ENCODE measurements around the gene MRPL21.
A peak's percentile ranks its signal among the peaks of the same experiment; 100 is the strongest.

Gene MRPL21

DNA sequence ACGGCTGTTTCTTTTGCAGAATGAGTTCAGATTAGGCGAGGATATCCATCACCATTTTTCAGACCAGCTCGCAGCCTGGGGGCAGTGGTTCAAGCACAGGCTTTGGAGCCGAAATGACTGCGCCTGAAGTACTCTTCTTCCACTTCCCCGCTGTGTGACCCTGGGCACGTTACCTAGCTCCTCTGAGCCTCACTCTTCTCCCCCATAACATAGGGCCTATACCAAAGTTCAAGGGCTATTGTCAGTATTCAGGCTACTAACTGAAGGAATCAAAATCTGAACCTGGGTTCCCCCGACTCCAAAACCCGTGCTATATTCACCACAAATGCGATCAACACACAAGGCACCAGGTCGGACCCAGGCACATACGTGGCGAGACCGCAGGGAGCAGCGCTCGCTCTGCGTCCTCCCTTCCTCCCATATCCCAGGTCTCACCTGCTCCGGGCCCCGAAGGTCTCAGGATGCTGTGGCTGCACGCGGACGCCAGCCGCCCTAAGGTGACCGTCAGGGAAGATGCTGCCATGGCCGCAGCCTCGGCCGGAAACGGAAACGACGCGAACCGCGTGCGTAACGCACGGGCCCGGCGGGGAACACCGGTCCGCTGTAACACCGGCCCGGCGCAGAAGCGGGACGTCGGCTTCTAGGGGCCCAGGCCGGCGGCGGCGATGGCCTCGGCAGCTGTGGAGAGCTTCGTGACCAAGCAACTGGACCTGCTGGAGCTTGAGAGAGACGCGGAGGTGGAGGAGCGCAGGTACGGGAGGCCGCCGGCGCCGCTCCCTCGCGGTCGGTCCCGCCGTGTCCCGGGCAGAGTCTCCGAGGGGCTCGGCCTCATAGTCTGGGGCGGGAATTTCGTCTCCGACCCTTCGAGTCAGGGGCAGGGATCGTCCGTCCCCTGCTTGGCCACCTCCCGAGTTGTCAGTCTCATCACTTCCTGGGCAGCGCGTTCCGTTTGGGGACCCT lies at the start of gene MRPL21, which contains the start of gene IGHMBP2:
TSS of gene MRPL21 (minus strand) at position 545 of the 960 bp plus-strand sequence. CDS start at position 523, 22 bp downstream.
TSS of gene IGHMBP2 (plus strand) at position 604 of the 960 bp plus-strand sequence. CDS start at position 666, 62 bp downstream.
- peak; percentile 52 to 55 for DNase-seq (ENCODE audit: low read depth in 2 of 2)

DNA sequence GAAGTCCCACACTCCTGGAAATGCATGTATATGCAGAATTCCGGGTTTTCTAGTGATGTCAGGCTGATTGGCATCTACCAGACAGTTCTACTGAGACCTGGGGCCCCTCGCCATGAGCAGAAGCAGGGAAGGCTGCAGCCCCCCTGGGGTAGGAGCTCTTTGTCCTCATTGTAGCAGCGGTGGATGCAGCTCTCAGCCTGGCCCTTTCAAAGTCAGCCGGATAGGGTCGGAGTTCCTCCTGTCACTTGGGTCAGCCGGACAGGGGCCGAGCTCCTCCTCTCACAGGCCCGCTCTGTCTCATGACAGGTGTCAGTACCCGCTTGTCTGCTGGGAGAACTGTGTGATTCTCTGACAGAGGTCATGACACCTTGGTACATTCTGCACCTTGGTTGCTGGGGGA lies 47.1 kb upstream of the MRPL21 start:
- DNase-seq (ENCODE audit: low read depth in 2 of 2), result no peak

DNA sequence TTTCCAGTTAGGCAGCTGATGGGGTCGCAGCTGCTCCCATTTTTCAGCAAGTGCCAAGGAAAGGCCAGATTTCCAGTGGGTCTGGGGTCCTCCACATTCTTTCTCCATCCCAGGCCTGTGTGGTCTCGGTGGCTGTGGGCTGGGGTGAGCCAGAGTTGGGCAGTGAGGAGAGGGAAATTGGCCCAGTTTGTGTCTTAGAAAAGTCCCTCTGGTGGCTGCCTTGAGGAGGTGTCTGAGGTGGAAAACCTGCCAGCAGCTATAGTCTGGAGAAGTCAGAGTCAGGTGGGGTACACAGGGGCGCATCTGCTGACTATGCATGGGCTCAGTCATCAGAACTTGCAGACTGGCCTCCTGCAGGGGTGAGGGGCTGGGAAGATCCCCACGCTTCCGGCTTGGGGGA lies 46.6 kb upstream of the MRPL21 start:
- DNase-seq (ENCODE audit: low read depth in 2 of 2), result no peak

DNA sequence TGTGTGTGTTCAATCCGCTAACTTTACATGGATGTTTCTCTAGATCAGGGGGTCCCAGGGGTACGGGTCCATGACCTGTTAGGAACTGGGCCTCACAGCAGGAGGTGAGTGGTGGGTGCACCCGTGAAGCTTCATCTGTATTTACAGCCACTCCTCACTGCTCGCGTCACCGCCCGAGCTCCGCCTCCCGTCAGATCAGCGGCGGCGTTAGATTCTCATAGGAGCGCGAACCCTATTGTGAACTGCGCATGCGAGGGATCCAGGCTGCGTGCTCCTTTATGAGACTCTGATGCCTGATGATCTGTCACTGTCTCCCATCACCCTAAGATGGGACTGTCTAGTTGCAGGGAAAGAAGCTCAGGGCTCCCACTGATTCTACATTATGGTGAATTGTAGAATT lies 45.3 kb upstream of the MRPL21 start:
- no peak for DNase-seq (ENCODE audit: low read depth in 2 of 2)

DNA sequence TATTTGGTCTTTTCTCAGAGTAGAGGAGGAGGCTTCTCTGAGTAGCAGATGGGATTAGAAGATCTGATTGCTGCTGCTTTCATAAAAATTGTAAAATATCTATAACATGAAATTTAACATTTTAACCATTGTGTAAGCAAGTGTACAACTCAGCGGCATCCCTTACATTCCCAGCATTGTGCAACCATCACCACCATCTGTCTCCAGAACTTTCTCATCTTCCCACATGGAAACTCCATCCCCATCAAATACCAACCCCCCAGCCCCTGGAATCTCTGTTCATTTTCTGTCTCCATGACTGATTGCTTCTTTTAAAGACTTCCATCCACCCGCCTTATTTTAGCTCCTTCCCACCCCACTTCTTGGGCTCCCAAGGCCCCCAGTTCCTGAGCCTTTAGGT lies 44.9 kb upstream of the MRPL21 start:
- peak; percentile 38 to 40 for DNase-seq (ENCODE audit: low read depth in 2 of 2)

DNA sequence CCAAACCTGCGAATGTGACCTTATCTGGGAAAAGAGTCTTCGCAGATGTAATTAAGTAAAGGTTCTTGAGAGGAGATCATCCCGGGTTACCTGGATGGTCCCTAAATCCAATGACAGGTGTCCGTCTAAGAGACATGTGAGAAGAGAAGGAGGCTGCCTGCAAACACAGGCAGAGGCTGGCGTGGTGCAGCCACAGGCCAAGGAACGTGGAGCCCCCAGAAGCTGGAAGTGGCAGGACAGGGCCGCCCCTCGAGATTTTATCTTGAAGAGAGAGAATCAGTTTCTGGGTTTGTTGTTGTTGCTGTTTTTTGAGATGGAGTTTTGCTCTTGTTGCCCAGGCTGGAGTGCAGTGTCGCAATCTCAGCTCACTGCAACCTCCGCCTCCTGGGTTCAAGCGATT lies 43.5 kb upstream of the MRPL21 start:
- DNase-seq (ENCODE audit: low read depth in 2 of 2), result no peak

DNA sequence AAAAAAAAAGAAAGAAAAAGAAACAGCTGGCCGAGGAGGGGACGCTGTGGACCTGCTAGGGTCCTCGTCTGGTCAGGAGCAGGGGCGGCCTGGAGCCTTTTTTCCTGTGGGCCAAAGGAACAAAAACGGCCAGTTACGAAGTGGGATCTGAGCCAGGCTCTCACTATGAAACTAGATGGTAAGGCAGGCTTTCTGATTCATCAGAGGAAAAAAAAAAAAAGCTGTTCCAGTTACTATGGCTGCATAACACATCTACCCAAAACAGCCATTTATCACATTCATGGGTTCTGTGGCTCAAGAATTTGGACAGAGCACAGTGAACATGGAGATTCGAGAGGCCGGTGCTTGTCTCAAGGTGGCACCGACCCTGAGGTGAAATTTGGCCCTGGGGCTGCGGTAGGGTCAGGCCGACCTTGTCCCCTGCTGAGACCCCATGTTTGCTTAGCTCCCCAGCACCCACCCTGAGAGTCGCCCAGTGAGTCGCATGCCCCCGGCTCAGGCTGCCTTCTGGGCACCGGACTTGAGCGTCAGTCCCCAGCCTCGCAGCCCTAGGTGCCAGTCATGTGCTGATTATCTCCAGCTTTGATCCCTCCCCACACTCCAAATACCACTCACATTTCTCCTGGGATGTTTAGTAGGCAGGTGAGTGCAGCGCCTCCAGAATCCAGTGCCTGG lies 42.9 kb upstream of the MRPL21 start:
- peak; percentile 34 to 46 for DNase-seq (ENCODE audit: low read depth in 2 of 2)

DNA sequence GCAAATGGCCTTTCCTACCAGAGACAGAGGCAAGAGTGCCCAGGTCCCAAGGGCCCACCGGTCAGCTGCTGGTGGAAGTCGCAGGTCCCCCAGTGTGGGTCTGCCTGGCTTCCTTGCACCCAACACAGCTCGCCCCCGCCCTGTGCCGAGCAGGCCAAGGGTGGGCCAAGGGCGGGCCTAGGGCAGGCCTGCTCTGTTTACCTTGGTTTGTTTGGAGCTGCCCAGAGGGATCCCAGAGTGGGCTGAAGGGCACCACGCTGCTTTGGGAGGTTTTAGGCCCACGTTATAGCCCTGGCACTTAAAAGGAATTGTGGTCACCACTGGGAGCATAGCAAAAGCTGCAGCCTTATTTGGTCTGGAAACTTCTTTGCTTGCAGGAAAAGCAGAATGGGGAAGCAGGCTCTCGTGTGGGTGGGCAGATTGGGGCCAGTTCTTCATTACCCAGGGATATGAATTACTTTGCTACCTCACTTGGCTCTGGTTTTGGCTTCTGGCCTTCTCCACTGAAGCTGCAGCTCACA lies 39.2 kb upstream of the MRPL21 start:
- no peak for DNase-seq (ENCODE audit: low read depth in 2 of 2)

DNA sequence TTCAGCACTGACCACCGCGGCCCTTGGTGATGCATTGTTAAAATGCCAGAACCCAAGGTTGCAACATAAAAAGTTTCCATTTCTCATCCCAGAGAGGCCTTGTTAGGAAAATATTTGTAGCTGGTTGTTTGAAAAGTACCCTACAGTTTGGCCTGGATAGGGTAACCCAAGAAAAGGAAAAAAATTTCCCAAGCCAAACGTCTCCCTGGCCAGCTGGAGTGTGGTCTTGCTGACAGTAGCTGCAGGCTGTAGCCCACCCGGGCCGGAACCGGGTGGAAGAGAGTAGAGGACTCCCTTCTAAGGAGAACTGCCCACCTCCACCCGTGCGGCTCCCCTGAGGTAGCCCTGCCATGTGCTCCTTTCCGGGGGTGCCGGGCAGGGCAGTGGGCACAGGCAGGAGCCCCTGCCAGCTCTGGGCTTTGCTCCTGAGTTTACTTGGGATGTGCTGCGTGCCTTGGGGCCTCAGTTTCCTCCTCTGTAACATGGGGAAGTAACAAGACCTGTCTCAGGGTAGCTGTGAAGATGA lies 38.5 kb upstream of the MRPL21 start:
- no peak for DNase-seq (ENCODE audit: low read depth in 2 of 2)

DNA sequence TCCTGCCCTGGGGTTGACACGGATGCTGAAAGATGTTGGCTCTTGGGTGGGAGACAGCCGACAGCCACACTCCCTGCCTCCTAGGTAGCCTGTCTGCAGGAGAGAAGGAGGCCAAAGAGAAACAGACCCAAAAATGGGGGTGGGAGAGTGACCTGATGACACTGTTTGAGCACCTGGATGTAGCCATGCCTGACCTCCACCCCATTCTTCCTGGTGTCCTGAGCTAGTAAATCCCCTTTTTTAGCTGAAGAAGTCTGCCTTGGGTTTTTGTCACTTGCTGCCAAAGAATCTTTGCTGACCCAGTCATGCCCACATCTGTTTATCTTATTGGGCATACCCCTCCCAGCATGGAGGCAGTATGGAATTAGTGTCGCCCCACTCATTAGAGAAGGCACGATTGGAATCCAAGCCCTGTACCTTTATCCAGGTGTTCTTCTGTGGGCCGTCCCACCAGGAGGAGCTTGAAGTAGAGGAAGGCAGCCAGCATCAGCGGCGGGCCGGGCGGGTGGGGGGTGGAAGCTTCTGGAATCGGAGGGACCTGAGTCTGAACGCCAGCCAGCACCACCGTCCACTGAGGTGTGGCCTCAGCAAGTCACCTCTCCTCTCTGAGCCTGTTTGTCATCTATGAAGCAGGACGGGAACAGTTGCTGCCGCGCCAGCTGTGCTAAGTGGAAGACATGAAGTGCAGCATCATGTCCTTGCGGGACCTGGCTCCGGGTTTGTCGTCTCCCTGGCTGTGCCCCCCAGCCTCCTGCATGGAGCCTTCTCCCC lies 37.9 kb upstream of the MRPL21 start:
- no peak for DNase-seq (ENCODE audit: low read depth in 2 of 2)

DNA sequence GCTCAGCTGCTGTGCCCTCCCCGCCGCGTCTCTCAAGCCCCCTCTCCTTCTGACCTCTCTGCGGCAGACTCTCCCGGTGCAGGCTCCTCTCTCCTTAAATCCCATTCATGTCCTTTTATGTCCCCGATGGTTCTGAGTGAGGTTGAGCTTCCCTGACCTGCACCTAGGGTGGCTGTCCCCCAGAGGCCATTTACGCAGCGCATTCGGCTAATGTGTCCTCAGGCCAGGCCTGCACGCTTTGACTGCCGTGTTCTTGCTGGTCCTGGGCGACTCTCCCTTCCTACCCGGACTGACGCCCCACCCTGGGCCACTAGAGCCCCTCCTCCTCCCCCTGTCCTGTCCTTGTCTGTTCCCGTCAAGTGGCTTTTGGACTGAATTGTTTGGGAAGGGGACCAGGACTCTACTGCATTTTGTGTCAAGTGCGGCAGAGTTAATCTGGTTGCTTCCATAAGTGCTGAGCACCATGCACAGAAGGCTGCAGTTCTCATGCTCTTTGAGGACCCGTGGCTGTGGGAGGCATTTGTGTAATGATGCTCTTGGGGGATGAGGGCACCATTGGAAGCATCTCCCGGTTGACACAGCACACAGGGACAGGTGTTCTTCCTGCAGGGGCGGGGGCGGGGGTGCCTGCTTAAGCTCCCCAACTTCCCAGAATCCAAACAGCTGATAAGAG lies 37.2 kb upstream of the MRPL21 start:
- no peak for DNase-seq (ENCODE audit: low read depth in 2 of 2)

DNA sequence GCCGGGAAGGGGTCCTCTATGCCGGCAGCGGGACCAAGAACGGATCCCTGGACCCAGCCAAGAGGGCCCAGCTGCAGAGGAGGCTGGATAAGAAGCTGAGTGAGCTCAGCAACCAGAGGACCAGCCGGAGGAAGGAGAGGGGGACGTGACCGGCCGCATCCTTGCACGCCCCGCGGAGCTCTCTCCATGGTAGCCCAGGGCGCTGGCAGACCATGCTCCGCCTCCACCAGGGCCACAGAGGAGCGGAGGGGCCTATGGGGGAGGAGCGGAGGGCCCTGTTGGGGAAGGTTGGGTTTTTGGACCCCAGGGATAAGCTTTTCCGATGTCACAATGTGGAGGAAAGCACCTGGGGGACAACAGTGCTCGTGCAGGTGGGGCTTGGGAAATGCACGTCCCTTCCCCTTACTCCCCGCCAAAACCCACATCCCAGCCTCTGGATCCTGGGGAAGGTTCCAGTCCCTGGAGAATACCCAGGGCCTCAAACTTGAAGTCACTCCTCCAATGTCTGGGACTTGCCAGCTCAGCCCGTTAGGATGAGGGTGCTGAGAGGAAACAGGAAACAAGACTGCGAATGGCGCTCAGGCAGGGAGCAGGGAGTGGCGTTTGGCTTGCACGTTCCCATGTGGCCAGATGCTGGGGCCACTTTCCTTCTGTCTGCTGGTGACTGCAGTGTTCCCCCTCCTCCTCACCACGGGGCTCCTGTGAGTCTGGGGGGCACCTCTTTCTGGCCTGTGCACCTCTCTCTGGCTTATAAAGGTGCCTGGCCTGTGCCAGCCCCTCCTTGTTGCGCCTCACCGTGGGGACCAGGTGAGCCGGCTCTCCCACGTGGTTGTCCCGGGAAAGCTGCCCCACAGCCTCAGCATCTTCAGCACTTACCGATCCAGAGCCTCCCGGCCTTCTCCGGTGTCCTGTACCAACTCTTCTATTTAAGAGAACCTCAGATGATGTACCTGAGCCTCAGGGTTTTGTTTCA lies 36.2 kb upstream of the MRPL21 start:
- no peak for DNase-seq (ENCODE audit: low read depth in 2 of 2)

DNA sequence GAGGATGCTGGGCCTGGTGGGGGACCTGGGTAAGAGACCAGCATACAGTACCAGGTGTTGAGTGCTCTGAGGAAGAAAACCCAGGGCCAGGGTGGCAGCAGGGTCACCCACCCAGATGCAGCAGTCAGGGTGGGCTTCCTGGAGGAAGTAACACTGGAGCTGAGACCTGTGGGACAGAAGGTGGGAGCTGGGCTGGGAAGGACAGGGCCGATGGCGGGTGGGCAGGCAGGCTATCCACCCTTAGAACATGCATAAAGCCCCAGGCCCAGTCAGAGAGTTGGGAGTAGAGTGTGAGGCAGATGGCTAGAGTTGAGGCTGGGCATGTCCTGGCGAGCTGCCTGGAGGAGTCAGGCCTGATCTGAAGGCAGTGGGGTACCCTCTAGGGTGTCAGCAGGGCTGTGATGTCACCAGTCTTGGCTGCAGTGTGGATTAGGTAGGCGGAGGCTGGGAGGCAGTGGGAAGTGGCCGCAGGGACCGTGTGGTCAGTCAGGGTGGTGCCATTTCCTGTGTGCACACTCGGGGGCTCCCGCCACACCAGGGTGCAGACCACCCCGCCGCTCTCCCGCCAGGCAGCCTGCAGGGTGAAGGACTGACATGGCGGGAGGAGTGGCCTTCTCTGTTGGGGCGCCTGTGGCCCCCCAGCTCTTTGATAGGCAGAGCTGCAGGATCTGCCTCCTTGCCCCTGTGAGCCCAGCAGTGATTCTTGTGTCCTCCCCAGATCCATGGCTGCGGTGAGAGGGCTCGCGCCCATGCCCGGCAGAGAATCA lies 35.4 kb upstream of the MRPL21 start:
- no peak for DNase-seq (ENCODE audit: low read depth in 2 of 2)

DNA sequence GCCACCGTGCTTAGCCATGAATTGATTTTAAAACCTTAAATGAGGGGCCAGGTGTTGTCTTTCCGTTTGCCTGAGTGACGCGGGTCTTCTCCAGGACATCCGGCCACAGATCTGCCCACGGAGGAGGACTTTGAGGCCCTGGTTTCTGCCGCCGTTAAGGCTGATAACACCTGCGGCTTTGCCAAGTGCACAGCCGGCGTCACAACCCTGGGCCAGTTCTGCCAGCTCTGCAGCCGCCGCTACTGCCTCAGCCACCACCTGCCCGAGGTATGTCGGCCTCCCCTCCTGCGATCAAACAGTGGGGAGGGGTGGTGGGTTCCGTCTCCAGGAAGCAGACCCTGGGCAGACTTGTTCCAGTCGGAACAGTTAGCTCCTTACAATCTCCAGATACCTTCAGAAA lies 34.5 kb upstream of the MRPL21 start:
- no peak for DNase-seq (ENCODE audit: low read depth in 2 of 2)

DNA sequence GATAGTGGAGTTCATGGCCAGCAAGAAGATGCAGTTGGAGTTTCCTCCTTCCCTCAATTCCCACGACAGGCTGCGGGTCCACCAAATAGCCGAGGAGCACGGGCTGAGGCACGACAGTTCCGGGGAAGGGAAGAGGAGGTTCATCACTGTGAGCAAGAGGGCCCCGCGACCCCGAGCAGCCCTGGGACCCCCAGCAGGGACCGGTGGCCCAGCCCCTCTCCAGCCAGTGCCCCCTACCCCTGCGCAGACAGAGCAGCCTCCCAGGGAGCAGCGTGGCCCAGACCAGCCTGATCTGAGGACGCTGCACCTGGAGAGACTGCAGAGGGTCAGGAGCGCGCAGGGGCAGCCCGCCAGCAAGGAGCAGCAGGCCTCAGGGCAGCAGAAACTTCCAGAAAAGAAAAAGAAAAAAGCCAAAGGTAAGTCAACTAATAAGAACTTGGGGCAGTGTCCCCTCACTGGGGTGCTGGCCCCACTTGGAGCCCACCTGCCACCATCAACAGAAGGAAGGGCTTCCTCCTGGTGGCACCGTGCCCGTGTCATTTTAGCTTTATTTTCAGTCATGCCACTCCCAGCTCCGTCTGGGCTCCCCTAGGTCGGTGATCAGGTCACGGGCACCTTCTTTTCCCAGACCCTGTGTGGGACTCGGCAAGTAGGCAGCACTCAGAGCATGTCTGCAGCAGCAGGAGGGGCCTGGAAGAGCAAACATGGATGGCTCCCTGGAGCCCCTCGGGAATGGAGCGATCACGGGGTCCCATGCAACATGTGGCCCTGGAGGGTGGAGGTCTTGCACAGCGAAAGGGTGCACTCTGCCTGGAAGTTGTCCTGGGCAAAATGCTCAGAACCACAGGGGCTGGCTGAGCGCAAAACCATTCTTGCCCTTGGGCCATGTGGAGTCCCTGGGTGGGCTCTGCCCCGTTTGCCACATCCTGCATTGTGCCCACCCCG lies 33.3 kb upstream of the MRPL21 start:
- DNase-seq (ENCODE audit: low read depth in 2 of 2), result no peak

DNA sequence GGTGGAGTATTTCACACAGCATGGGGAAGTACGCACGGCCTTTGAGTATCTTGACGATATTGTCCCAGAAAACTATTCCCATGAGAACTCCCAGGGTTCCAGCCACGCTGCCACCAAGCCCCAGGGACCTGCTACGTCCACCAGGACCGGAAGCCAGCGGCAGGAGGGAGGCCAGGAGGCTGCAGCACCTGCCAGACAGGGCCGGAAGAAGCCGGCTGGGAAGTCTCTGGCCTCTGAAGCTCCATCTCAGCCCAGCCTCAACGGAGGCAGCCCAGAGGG lies 32.7 kb upstream of the MRPL21 start:
- no peak for DNase-seq (ENCODE audit: low read depth in 2 of 2)

DNA sequence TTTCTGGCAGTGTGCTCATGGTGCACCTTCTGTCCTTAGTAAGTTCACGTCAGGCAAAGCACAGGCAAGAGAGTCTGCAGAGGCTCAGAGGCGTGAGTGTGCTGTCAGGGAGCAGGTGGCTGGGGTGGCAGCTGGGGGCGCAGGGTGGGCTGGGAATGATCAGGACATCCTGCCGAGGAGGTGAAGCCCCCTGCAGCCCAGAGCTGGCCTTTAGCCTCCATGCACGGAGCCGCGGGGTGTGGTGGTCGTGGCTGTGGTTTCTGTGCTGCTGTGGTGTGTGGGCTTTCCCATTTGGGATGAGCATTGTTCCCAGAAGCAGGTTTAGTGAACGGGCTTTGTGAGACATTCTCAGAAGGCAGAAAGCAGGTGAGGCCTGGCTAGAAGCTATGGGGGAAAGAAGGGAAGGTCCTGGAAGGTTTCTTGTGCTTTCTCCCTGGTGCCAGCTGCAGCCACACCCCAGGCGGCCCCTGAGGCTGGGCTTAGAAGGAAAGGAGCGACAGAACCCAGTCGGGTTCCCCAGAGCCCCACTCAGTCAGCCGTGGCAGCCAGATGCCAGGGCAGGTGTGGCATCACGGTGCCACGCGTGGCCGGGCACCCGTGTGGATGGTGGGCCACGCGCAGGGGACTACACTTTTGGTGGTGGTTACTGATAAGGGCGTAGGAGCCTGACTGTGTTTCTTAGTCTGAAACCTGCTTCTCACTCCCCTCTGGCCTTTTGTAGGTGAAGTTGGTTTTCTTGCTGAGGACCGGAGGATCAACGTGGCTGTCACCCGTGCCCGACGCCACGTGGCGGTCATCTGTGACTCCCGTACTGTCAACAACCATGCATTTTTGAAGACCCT lies 32.1 kb upstream of the MRPL21 start:
- no peak for DNase-seq (ENCODE audit: low read depth in 2 of 2)

Data from fibroblast of skin of left quadriceps (primary cell).